H54 (cell line): Measurements from ENCODE around the gene NACC2.
"Not testable (repeated sequence)": the region's sequence is repeated elsewhere in the genome, so short reads cannot be mapped to it uniquely, and the experiment has no call there.

Experiments
- DNase-seq: peaks from one replicate; pipeline ENCODE4 v3.0.0; 2011; ENCODE audit warnings: low spot score, mixed read lengths; ENCODE audit not compliant: insufficient read length
- FAIRE-seq: peaks from 3 replicates; lab custom pipeline; 2011; peaks lifted over from hg19 to GRCh38; lab: Jason Lieb, UNC
- POLR2A ChIP-seq: IDR thresholded peaks from 2 replicates; pipeline ENCODE4 v1.6.1; 2011; ENCODE audit warnings: low read depth, mild to moderate bottlenecking, low read length

The NACC2 gene

GRCh38 chr9:136110082-136111061 lies 15.3 kb upstream of the NACC2 start:
- FAIRE-seq, result no peak
- TF ChIP-seq POLR2A, result no peak
- no peak for DNase-seq

- FAIRE-seq (peak; percentile 66), DNase-seq (peak; percentile 100)
- 0 out of 2 replicates have a peak, but pooled peaks have one; percentile 14 for TF ChIP-seq POLR2A
These were observed 14.4 kb upstream of the NACC2 start for GRCh38 chr9:136109351-136110081.

- no peak for DNase-seq
- FAIRE-seq, result no peak
- TF ChIP-seq POLR2A, result no peak
These were observed 13.7 kb upstream of the NACC2 start for GRCh38 chr9:136108648-136109266.

GRCh38 chr9:136107953-136108647 lies 13.0 kb upstream of the NACC2 start:
- DNase-seq (no peak), FAIRE-seq (no peak)
- no peak for TF ChIP-seq POLR2A

GRCh38 chr9:136107155-136107952 lies 12.3 kb upstream of the NACC2 start:
- no peak for TF ChIP-seq POLR2A
- FAIRE-seq (no peak), DNase-seq (no peak)

- DNase-seq (no peak), FAIRE-seq (no peak)
- no peak for TF ChIP-seq POLR2A
These were observed 10.5 kb upstream of the NACC2 start for GRCh38 chr9:136105398-136106135.

GRCh38 chr9:136104916-136105315 lies 9.8 kb upstream of the NACC2 start:
- TF ChIP-seq POLR2A, result no peak
- no peak for DNase-seq
- FAIRE-seq, result no peak

GRCh38 chr9:136104488-136104800 lies 9.4 kb upstream of the NACC2 start:
- DNase-seq (no peak), FAIRE-seq (no peak)
- no peak for TF ChIP-seq POLR2A

- no peak for DNase-seq
- TF ChIP-seq POLR2A, result no peak
These were observed 8.8 kb upstream of the NACC2 start for GRCh38 chr9:136103651-136104487.

GRCh38 chr9:136101615-136102074 lies 6.6 kb upstream of the NACC2 start:
- FAIRE-seq, result not testable (repeated sequence)

More at GRCh38 chr9:136103651-136104487, 8.8 kb upstream of the NACC2 start:
- no peak for FAIRE-seq

GRCh38 chr9:136100700-136101614 lies 5.9 kb upstream of the NACC2 start:
- TF ChIP-seq POLR2A, result no peak
- FAIRE-seq (no peak), DNase-seq (no peak)

More at GRCh38 chr9:136101615-136102074, 6.6 kb upstream of the NACC2 start:
- DNase-seq, result not testable (repeated sequence)
